WTC11 (cell line): ENCODE results near the gene ZSCAN20. TPM values are rescaled to one million over a fixed set of nuclear protein-coding genes. Genes with fewer than 3 reads are reported as not detected.

ENCODE experiments used
- ATAC-seq: fragments of 200-7000 bp; cut with Tn5 transposase; 2 replicates; pipeline ENCODE4 v1.10.0; 2021; ENCODE audit warnings: mild to moderate bottlenecking, moderate library complexity
- CTCF ChIA-PET: fragments of 300-600 bp; sonication (Branson Sonifier 250); formaldehyde crosslinking; loops from one replicate; lab custom pipeline; 2021; ENCODE audit warnings: antibody characterized with exemption; lab: Charles Lee
- POLR2A ChIA-PET: fragments of 350-600 bp; sonication (Branson Sonifier 250); formaldehyde crosslinking; loops from one replicate; lab custom pipeline; 2021; ENCODE audit warnings: antibody characterized with exemption; lab: Charles Lee
- DNase-seq: peaks from one replicate; pipeline ENCODE4 v3.0.0; 2021; ENCODE audit warnings: low spot score
- H3K27ac Mint-ChIP-seq: 2 replicates; pipeline ENCODE4 v1.8.0; 2021; ENCODE audit warnings: mixed read lengths
- H3K27me3 Mint-ChIP-seq: 2 replicates; pipeline ENCODE4 v1.8.0; 2021; ENCODE audit warnings: low read depth, mild to moderate bottlenecking, moderate library complexity, mixed read lengths
- H3K36me3 Mint-ChIP-seq: 2 replicates; pipeline ENCODE4 v1.8.0; 2021; ENCODE audit warnings: mixed read lengths
- H3K4me1 Mint-ChIP-seq: 2 replicates; pipeline ENCODE4 v1.8.0; 2022; ENCODE audit warnings: mixed read lengths
- H3K4me3 Mint-ChIP-seq: 2 replicates; pipeline ENCODE4 v1.8.0; 2021; ENCODE audit warnings: mild to moderate bottlenecking, moderate library complexity, mixed read lengths
- H3K9me3 Mint-ChIP-seq: 2 replicates; pipeline ENCODE4 v1.8.0; 2021; ENCODE audit warnings: mixed read lengths
- ETV6 ChIP-seq: sonication (generic); formaldehyde crosslinking; IDR thresholded peaks from 2 replicates; pipeline ENCODE4 v1.8.1; 2022; ENCODE audit warnings: mild to moderate bottlenecking, missing genetic modification reagents
- GRHL2 ChIP-seq: fragments of 250-450 bp; sonication (Bioruptor Pico); IDR thresholded peaks from 2 replicates; pipeline ENCODE4 v1.8.0; 2022; ENCODE audit warnings: mild to moderate bottlenecking, moderate library complexity; ENCODE audit not compliant: insufficient replicate concordance, severe bottlenecking
- HMGA2 ChIP-seq: fragments of 250-450 bp; sonication (Bioruptor Pico); IDR thresholded peaks from 2 replicates; pipeline ENCODE4 v1.4.0; 2021; ENCODE audit warnings: mild to moderate bottlenecking, moderate library complexity
- JUN ChIP-seq: sonication (generic); formaldehyde crosslinking; IDR thresholded peaks from 2 replicates; pipeline ENCODE4 v1.8.0; 2023; ENCODE audit warnings: mild to moderate bottlenecking, missing genetic modification reagents
- NFE2L1 ChIP-seq: sonication (generic); formaldehyde crosslinking; IDR thresholded peaks from 2 replicates; pipeline ENCODE4 v1.8.1; 2023; ENCODE audit warnings: missing genetic modification reagents
- RORB ChIP-seq: fragments of 250-450 bp; sonication (Bioruptor Pico); IDR thresholded peaks from 2 replicates; pipeline ENCODE4 v1.9.0; 2021; ENCODE audit warnings: mild to moderate bottlenecking
- SMAD3 ChIP-seq: sonication (generic); formaldehyde crosslinking; IDR thresholded peaks from 2 replicates; pipeline ENCODE4 v1.8.0; 2022; ENCODE audit warnings: missing genetic modification reagents, mild to moderate bottlenecking, borderline replicate concordance
- SOX15 ChIP-seq: fragments of 250-450 bp; sonication (Bioruptor Pico); IDR thresholded peaks from 2 replicates; pipeline ENCODE4 v1.9.0; 2021; ENCODE audit warnings: mild to moderate bottlenecking
- SP1 ChIP-seq: sonication (generic); formaldehyde crosslinking; conservative IDR thresholded peaks from 2 replicates; pipeline ENCODE4 v1.8.1; 2022; ENCODE audit warnings: missing genetic modification reagents
- TCF7 ChIP-seq: sonication (generic); formaldehyde crosslinking; IDR thresholded peaks from 2 replicates; pipeline ENCODE4 v1.8.0; 2022; ENCODE audit warnings: mild to moderate bottlenecking, low read depth, missing genetic modification reagents, moderate library complexity
- ZNF121 ChIP-seq: sonication (generic); formaldehyde crosslinking; IDR thresholded peaks from 2 replicates; pipeline ENCODE4 v1.8.0; 2023; ENCODE audit warnings: missing genetic modification reagents
- ZNF219 ChIP-seq: sonication (generic); formaldehyde crosslinking; IDR thresholded peaks from 2 replicates; pipeline ENCODE4 v1.8.0; 2023; ENCODE audit warnings: missing genetic modification reagents, mild to moderate bottlenecking, borderline replicate concordance
- ZNF396 ChIP-seq: fragments of 250-450 bp; sonication (Bioruptor Pico); IDR thresholded peaks from 2 replicates; pipeline ENCODE4 v1.8.0; 2021; ENCODE audit warnings: mild to moderate bottlenecking, moderate library complexity, borderline replicate concordance
- total RNA-seq: library from RNA; stranded (reverse); gene quantifications from 3 replicates; pipeline ENCODE4 v1.2.3, GENCODE V29; 2021
- TF ChIP-seq, protein P1 (sequence below): sonication (generic); formaldehyde crosslinking; IDR thresholded peaks from 2 replicates; pipeline ENCODE4 v1.8.0; 2022; ENCODE audit warnings: mild to moderate bottlenecking, missing genetic modification reagents
- TF ChIP-seq, protein P2 (sequence below): sonication (generic); formaldehyde crosslinking; IDR thresholded peaks from 2 replicates; pipeline ENCODE4 v1.8.0; 2022; ENCODE audit warnings: mild to moderate bottlenecking, missing genetic modification reagents
- TF ChIP-seq, protein P3 (sequence below): fragments of 250-450 bp; sonication (Bioruptor Pico); IDR thresholded peaks from 2 replicates; pipeline ENCODE4 v1.8.0; 2021; ENCODE audit warnings: mild to moderate bottlenecking
- TF ChIP-seq, protein P4 (sequence below): sonication (generic); formaldehyde crosslinking; IDR thresholded peaks from 2 replicates; pipeline ENCODE4 v1.8.0; 2022; ENCODE audit warnings: mild to moderate bottlenecking, missing genetic modification reagents
- TF ChIP-seq, protein P5 (sequence below): sonication (generic); formaldehyde crosslinking; IDR thresholded peaks from 2 replicates; pipeline ENCODE4 v1.8.0; 2022; ENCODE audit warnings: mild to moderate bottlenecking, missing genetic modification reagents
- TF ChIP-seq, protein P6 (sequence below): sonication (generic); formaldehyde crosslinking; IDR thresholded peaks from 2 replicates; pipeline ENCODE4 v1.8.1; 2023; ENCODE audit warnings: mild to moderate bottlenecking, missing genetic modification reagents, moderate library complexity
- TF ChIP-seq, protein P7 (sequence below): fragments of 250-450 bp; sonication (Bioruptor Pico); IDR thresholded peaks from 2 replicates; pipeline ENCODE4 v1.9.0; 2021; ENCODE audit warnings: mild to moderate bottlenecking, borderline replicate concordance

The ZSCAN20 gene
- total RNA-seq, 1 experiment from 2014 or later: 3.7 TPM

DNA sequence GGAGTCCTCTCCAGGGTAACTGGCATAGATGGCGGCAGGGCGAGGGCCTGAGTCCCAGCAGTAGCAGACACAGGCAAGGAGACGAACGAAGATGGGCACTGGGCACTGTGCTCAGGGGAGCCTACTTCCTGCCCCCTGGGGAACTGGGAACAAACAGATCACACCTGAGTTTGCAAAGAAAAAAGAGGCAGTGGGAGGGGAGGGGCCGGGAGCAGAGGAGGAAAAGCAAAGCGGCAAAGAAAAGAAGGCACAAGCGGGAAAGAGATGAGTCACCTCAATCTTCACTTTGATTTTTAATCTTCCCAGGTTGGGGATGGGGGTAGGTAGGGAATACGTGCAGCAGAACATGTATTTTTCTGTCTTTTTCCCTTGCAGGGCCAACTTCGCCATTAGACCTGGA, 44.0 kb downstream of the ZSCAN20 start (continued):
- TF ChIP-seq SP1: no peak
- no peak for TF ChIP-seq ZNF121 (CRISPR knock-in tag)
- TF ChIP-seq, protein P1, sequence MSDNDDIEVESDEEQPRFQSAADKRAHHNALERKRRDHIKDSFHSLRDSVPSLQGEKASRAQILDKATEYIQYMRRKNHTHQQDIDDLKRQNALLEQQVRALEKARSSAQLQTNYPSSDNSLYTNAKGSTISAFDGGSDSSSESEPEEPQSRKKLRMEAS (CRISPR knock-in tag): no peak
- TF ChIP-seq, all 79 proteins: peak for 0

DNA sequence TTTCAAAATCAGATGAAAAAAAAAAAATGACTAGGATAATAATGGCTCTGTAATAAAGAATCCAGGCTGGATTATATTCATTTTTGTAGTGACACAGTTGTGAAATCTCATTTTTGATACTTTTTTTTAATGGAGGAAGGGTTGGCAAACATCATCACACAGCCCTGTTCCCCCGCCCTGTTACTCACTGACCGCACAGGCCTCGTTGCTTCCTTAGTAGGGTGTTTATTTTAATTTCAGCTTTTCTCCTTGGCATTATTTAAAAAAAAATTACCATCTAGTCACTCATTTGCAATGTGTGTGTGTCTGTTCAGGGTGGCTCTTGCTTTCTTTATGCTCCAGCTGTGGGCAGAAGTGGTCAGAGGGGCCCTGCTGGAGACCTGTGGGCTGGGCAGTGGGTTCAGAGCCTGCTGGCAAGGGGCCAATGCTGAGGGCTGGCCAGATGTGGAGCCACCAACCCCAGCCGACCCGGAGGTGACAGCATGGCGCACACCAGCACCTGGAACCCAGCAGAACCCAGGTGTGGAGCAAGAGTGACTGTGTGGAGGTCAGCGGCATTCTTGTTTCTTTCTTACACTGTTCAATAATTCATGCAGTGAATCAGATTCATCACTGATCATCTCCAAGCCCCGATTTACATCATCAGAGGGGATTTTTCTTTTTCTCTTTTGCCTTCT, 44.6 kb downstream of the ZSCAN20 start:
- ATAC-seq: no peak
- peaks cover 8% of the 10 kb centered on the region for H3K9me3 Mint-ChIP-seq

DNA sequence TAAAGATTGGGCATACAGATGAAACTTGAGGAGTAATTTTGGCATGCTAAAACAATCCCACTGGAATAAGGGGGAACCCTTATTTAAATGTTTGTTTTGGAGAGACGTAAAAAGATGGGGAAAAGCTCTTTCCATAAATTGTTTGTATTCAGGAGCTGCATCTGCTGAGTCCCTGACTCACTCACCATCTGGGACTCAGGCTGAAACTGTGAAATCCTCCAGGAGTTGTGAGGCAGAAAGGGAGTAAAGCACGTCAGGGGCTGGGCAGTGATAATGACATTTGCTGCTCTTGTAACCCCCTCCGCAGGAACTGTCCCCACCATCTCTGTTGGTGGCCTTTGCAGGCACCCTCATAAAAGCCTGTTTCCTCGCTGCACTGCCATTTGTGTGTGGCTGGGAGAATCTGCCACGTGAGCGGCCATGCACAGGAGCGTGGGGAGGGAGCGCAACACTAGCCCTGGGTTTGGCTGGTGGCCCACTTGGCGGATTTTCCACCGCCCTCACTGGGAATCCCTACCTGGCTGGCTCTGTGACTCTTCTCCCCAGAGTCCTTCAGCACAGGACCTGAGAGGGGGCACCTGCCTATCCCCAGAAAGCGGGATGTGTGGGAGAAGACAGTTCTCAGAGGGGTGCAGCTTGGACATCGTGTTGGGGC, 45.3 kb downstream of the ZSCAN20 start:
- Mint-ChIP-seq H3K9me3 (peaks cover 8% of the 10 kb centered on the region), H3K36me3 (no peaks in the 10 kb centered on the region), H3K27ac (no peak overlapping the region), H3K4me3 (no peak overlapping the region), H3K27me3 (no peaks in the 10 kb centered on the region), H3K4me1 (peaks cover 21% of the 10 kb centered on the region)
- DNase-seq (no peak), ATAC-seq (no peak)
- ChIA-PET CTCF (interaction anchor here (1.2 kb wide), 1 partner anchor 95 kb away, joined by 3 read pairs; no protein-coding TSS in a partner anchor), POLR2A (no interaction called here)
- TF ChIP-seq ETV6 (CRISPR knock-in tag) (no peak), JUN (CRISPR knock-in tag) (no peak), GRHL2 (CRISPR knock-in tag) (no peak), RORB (no peak), NFE2L1 (CRISPR knock-in tag) (no peak), TCF7 (no peak)
- TF ChIP-seq, protein P2, sequence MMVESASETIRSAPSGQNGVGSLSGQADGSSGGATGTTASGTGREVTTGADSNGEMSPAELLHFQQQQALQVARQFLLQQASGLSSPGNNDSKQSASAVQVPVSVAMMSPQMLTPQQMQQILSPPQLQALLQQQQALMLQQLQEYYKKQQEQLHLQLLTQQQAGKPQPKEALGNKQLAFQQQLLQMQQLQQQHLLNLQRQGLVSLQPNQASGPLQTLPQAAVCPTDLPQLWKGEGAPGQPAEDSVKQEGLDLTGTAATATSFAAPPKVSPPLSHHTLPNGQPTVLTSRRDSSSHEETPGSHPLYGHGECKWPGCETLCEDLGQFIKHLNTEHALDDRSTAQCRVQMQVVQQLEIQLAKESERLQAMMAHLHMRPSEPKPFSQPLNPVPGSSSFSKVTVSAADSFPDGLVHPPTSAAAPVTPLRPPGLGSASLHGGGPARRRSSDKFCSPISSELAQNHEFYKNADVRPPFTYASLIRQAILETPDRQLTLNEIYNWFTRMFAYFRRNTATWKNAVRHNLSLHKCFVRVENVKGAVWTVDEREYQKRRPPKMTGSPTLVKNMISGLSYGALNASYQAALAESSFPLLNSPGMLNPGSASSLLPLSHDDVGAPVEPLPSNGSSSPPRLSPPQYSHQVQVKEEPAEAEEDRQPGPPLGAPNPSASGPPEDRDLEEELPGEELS: no peak
- TF ChIP-seq, protein P3, sequence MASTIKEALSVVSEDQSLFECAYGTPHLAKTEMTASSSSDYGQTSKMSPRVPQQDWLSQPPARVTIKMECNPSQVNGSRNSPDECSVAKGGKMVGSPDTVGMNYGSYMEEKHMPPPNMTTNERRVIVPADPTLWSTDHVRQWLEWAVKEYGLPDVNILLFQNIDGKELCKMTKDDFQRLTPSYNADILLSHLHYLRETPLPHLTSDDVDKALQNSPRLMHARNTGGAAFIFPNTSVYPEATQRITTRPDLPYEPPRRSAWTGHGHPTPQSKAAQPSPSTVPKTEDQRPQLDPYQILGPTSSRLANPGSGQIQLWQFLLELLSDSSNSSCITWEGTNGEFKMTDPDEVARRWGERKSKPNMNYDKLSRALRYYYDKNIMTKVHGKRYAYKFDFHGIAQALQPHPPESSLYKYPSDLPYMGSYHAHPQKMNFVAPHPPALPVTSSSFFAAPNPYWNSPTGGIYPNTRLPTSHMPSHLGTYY (CRISPR knock-in tag): no peak
- TF ChIP-seq, protein P4, sequence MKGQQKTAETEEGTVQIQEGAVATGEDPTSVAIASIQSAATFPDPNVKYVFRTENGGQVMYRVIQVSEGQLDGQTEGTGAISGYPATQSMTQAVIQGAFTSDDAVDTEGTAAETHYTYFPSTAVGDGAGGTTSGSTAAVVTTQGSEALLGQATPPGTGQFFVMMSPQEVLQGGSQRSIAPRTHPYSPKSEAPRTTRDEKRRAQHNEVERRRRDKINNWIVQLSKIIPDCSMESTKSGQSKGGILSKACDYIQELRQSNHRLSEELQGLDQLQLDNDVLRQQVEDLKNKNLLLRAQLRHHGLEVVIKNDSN: no peak

More for the DNA sequence above, 44.6 kb downstream of the ZSCAN20 start:
- DNase-seq: no peak
- H3K27me3 Mint-ChIP-seq: no peaks in the 10 kb centered on the region
- POLR2A ChIA-PET: no interaction called here
- no peaks in the 10 kb centered on the region for H3K36me3 Mint-ChIP-seq
- CTCF ChIA-PET: interaction anchor here (1.2 kb wide), 1 partner anchor 96 kb away, joined by 3 read pairs; no protein-coding TSS in a partner anchor
- TF ChIP-seq SOX15 (no peak), NFE2L1 (CRISPR knock-in tag) (no peak), ZNF219 (no peak), HMGA2 (CRISPR knock-in tag) (no peak), ZNF396 (no peak), SMAD3 (CRISPR knock-in tag) (no peak)
- TF ChIP-seq, protein P5, sequence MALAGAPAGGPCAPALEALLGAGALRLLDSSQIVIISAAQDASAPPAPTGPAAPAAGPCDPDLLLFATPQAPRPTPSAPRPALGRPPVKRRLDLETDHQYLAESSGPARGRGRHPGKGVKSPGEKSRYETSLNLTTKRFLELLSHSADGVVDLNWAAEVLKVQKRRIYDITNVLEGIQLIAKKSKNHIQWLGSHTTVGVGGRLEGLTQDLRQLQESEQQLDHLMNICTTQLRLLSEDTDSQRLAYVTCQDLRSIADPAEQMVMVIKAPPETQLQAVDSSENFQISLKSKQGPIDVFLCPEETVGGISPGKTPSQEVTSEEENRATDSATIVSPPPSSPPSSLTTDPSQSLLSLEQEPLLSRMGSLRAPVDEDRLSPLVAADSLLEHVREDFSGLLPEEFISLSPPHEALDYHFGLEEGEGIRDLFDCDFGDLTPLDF (CRISPR knock-in tag): no peak
- TF ChIP-seq, protein P6, sequence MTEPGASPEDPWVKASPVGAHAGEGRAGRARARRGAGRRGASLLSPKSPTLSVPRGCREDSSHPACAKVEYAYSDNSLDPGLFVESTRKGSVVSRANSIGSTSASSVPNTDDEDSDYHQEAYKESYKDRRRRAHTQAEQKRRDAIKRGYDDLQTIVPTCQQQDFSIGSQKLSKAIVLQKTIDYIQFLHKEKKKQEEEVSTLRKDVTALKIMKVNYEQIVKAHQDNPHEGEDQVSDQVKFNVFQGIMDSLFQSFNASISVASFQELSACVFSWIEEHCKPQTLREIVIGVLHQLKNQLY (CRISPR knock-in tag): no peak
- TF ChIP-seq, protein P7, sequence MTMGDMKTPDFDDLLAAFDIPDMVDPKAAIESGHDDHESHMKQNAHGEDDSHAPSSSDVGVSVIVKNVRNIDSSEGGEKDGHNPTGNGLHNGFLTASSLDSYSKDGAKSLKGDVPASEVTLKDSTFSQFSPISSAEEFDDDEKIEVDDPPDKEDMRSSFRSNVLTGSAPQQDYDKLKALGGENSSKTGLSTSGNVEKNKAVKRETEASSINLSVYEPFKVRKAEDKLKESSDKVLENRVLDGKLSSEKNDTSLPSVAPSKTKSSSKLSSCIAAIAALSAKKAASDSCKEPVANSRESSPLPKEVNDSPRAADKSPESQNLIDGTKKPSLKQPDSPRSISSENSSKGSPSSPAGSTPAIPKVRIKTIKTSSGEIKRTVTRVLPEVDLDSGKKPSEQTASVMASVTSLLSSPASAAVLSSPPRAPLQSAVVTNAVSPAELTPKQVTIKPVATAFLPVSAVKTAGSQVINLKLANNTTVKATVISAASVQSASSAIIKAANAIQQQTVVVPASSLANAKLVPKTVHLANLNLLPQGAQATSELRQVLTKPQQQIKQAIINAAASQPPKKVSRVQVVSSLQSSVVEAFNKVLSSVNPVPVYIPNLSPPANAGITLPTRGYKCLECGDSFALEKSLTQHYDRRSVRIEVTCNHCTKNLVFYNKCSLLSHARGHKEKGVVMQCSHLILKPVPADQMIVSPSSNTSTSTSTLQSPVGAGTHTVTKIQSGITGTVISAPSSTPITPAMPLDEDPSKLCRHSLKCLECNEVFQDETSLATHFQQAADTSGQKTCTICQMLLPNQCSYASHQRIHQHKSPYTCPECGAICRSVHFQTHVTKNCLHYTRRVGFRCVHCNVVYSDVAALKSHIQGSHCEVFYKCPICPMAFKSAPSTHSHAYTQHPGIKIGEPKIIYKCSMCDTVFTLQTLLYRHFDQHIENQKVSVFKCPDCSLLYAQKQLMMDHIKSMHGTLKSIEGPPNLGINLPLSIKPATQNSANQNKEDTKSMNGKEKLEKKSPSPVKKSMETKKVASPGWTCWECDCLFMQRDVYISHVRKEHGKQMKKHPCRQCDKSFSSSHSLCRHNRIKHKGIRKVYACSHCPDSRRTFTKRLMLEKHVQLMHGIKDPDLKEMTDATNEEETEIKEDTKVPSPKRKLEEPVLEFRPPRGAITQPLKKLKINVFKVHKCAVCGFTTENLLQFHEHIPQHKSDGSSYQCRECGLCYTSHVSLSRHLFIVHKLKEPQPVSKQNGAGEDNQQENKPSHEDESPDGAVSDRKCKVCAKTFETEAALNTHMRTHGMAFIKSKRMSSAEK: no peak
- H3K4me1 Mint-ChIP-seq: peaks cover 21% of the 10 kb centered on the region
- no peak overlapping the region for H3K27ac Mint-ChIP-seq
- no peak overlapping the region for H3K4me3 Mint-ChIP-seq
